Nephron progenitor cell (in vitro differentiated cells): ENCODE measurements around the gene ANO1.

Experiments used
- DNase-seq: peaks from one replicate; pipeline ENCODE4 v3.0.0; 2021
- H3K27ac Mint-ChIP-seq: 2 replicates; pipeline ENCODE4 v1.8.0; 2021; ENCODE audit warnings: mild to moderate bottlenecking, moderate library complexity, mixed read lengths
- H3K27me3 Mint-ChIP-seq: 2 replicates; pipeline ENCODE4 v1.8.0; 2021; ENCODE audit warnings: mild to moderate bottlenecking, low read depth, mixed read lengths; ENCODE audit not compliant: poor library complexity
- H3K36me3 Mint-ChIP-seq: 2 replicates; pipeline ENCODE4 v1.8.0; 2021; ENCODE audit warnings: low read depth, mixed read lengths
- H3K4me1 Mint-ChIP-seq: 2 replicates; pipeline ENCODE4 v1.8.0; 2021; ENCODE audit warnings: mixed read lengths
- H3K4me3 Mint-ChIP-seq: 2 replicates; pipeline ENCODE4 v1.8.0; 2021; ENCODE audit warnings: mild to moderate bottlenecking, moderate library complexity, mixed read lengths
- H3K9me3 Mint-ChIP-seq: 2 replicates; pipeline ENCODE4 v1.8.0; 2021; ENCODE audit warnings: mild to moderate bottlenecking, moderate library complexity, mixed read lengths
- TF ChIP-seq, protein P1 (sequence below): fragments of 200-600 bp; sonication (generic); IDR thresholded peaks from 2 replicates; pipeline ENCODE4 v1.5.0; 2021; ENCODE audit warnings: antibody characterized with exemption

Gene ANO1

DNA sequence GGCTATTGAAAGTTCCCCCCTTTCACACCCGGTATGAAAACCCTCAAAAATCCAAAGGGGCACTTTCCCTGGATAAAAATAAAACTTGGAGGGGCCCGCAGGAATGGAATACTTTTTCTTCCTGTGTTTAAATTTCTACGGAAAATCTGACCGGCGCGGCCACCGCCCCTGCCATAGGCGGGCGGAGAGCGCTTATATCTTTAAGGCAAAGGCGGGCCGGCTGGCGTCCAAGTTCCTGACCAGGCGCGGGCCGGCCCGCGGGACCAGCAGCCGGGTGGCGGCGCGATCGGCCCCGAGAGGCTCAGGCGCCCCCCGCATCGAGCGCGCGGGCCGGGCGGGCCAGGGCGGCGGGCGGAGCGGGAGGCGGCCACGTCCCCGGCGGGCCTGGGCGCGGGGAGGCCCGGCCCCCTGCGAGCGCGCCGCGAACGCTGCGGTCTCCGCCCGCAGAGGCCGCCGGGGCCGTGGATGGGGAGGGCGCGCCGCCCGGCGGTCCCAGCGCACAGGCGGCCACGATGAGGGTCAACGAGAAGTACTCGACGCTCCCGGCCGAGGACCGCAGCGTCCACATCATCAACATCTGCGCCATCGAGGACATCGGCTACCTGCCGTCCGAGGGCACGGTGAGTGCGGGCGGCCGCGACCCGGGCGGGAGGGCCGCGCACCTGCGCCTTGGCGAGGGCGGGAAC is at the start of gene ANO1:
ANO1 (plus strand) TSS at position 223 of the 686 bp plus-strand sequence; CDS start at position 513, 290 bp downstream.
- peak within 1 kb of the TSS; percentile 62 for H3K4me3 Mint-ChIP-seq
- no peaks in the 10 kb centered on the region for H3K36me3 Mint-ChIP-seq
- H3K27me3 Mint-ChIP-seq: peaks cover 94% of the 10 kb centered on the region
- H3K27ac Mint-ChIP-seq: no peak within 1 kb of the TSS
- TF ChIP-seq, protein P1, sequence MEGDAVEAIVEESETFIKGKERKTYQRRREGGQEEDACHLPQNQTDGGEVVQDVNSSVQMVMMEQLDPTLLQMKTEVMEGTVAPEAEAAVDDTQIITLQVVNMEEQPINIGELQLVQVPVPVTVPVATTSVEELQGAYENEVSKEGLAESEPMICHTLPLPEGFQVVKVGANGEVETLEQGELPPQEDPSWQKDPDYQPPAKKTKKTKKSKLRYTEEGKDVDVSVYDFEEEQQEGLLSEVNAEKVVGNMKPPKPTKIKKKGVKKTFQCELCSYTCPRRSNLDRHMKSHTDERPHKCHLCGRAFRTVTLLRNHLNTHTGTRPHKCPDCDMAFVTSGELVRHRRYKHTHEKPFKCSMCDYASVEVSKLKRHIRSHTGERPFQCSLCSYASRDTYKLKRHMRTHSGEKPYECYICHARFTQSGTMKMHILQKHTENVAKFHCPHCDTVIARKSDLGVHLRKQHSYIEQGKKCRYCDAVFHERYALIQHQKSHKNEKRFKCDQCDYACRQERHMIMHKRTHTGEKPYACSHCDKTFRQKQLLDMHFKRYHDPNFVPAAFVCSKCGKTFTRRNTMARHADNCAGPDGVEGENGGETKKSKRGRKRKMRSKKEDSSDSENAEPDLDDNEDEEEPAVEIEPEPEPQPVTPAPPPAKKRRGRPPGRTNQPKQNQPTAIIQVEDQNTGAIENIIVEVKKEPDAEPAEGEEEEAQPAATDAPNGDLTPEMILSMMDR: no peak
- H3K4me1 Mint-ChIP-seq: peaks cover 6% of the 10 kb centered on the region
- no peaks in the 10 kb centered on the region for H3K9me3 Mint-ChIP-seq
- DNase-seq: peak; percentile 51

DNA sequence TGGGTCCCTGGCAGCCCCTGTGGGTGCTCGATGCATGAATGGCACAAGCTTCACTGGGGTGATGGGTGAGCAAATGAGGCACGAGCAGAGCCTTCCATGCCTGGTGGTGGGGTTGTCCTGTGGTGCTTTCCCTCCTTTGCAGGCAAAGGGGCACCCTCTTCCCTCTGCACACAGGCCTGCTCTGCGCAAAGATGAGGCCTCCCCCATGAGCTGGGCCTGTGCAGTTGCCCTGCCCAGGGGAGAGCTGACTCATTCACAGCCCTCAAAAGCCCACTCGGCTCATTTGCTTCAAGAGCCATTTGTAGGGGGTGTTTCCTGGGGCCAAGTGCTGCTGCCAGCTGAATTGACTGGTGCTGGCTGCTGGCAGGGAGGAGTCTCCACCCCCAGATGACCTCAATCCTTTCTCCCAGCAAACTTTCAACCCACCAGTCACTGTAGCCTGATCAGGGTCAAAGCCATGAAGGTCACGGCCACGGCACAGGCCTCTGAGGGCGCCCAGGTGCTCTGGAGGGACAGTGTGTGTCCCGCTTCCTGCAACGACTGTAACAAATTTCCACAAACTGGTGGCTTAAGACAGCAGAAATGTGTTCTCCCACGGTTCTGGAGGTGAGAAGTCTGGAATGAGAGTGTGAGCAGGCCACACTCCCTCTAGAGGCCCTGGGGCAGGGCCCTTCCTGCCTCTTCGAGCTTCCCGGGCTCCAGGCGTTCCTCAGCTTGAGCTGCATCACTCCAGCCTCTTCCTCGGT is 48.8 kb upstream of the ANO1 start:
- H3K4me1 Mint-ChIP-seq: peaks cover 32% of the 10 kb centered on the region
- peak overlapping the region; percentile 9 for H3K4me3 Mint-ChIP-seq
- no peaks in the 10 kb centered on the region for H3K9me3 Mint-ChIP-seq
- TF ChIP-seq, protein P1: no peak
- peaks cover 31% of the 10 kb centered on the region for H3K27me3 Mint-ChIP-seq
- DNase-seq: peak; percentile 21
- no peak overlapping the region for H3K27ac Mint-ChIP-seq
- H3K36me3 Mint-ChIP-seq: no peaks in the 10 kb centered on the region

DNA sequence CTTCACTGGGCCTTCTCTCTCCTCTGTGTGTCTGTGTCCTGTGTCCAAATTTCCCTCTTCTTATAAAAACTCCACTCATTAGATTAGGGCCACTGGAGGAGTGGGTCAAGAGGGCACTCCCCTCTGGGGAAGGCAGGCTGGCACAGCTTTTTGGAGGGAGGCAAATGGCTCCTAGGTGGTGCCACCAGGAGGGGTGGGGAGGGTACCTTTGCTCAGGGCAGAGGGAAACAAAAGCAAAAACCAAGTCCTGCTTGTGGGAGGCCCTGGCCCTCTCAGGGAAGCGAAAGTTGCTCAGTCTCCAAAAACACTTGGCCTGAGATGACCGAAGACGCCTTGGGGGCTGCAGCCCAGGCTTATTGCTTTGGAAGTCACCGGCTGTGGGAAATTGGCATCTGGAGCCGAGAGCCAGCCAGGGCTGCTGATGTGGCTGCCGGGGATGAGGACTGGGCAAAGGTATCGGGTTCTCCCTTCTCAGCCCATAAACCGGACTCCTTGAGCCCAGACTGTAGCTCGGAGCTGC is 48.2 kb upstream of the ANO1 start:
- DNase-seq: no peak
- TF ChIP-seq, protein P1: no peak
- peak overlapping the region; percentile 9 for H3K4me3 Mint-ChIP-seq
- H3K27me3 Mint-ChIP-seq: peaks cover 35% of the 10 kb centered on the region
- peaks cover 32% of the 10 kb centered on the region for H3K4me1 Mint-ChIP-seq
- H3K9me3 Mint-ChIP-seq: no peaks in the 10 kb centered on the region
- no peaks in the 10 kb centered on the region for H3K36me3 Mint-ChIP-seq
- H3K27ac Mint-ChIP-seq: no peak overlapping the region

DNA sequence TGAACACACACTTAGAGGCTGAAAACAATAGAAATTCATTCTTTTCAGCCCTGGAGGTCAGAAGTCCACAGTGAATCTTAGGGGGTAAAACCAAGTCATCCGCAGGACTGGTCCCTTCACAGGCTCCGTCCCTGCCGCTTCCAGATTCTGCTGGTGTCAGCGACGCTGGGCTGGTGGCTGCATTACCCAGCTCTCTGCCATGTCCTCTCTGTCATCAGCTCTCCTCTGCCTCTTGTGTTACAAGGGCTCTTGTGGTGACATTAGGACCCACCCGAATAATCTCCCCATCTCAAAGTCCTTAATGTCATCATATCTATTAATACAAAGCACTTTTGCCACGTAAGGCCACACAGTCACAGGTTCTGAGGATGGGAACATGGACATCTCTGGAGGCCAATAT is 47.7 kb upstream of the ANO1 start:
- H3K27ac Mint-ChIP-seq: no peak overlapping the region
- TF ChIP-seq, protein P1: no peak
- H3K4me3 Mint-ChIP-seq: no peak overlapping the region
- H3K36me3 Mint-ChIP-seq: no peaks in the 10 kb centered on the region
- peaks cover 35% of the 10 kb centered on the region for H3K27me3 Mint-ChIP-seq
- peaks cover 32% of the 10 kb centered on the region for H3K4me1 Mint-ChIP-seq
- no peak for DNase-seq
- no peaks in the 10 kb centered on the region for H3K9me3 Mint-ChIP-seq

DNA sequence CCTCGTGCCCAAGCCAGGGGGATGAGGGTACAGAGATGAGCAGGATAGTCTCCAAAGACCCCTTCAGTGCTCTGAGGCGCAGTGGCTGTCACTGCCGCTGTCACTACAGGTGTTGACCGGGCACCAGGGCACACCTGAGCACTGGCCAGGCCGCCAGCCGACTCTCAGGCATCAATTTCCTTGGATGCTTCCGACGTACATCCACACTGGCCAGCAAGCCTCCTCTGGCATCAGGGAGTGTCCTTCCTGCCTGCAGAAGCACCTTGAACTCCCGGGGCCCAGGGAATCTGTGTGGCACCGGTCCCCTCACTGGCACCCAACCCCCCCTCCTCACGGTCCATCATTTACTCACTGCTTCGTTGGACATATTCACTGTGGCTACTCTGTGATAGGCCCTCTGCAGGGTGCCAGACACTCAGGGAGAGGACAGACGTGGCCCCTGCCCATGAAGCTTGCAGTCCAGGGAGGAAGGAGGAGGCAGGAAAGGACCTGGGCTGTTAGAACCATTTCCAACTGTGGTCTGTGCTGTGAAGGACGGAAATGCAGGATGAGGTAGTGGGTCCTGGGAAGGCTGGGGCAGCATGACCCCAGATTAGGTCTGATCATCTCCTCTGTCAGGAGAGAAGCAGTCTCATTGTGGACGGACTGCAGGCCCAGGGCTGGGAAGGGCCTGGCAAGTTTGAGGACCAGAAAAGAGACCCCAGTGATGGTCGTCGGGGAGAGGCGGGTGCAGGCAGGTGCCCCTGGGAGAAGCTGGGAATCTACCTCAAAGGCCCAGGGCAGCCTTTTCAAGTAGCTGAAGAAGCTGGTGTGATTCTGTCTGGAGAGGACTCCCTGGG is 46.3 kb upstream of the ANO1 start:
- Mint-ChIP-seq H3K27me3 (peaks cover 41% of the 10 kb centered on the region), H3K36me3 (no peaks in the 10 kb centered on the region), H3K9me3 (peaks cover under 1% of the 10 kb centered on the region), H3K27ac (no peak overlapping the region), H3K4me3 (no peak overlapping the region), H3K4me1 (peaks cover 32% of the 10 kb centered on the region)
- no peak for DNase-seq
- TF ChIP-seq, protein P1: no peak
